ENCODE data around the gene GNPTAB. TPM values are rescaled to one million over a fixed set of nuclear protein-coding genes. Genes with fewer than 3 reads are reported as not detected.

Gene GNPTAB
- total RNA-seq, 2 donors from 2014 or later = 24.0 to 28.3 TPM

DNA sequence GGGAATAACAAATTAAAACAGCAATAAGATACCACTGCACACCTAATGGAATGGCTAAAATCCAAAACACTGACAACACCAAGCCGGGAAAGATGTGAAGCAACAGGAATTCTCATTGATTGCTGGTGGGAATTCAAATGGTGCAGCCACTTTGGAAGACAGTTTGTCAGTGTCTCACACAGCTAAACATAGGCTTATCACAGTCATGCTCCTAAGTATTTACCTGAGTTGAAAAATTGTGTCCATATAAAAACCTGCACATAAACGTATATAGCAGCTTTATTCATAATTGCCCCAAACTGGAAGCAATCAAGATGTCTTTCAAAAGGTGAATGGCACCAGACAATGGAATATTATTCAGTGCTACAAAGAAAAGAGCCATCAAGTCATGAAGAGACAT lies 21.6 kb downstream of the GNPTAB start:
- H3K4me1 ChIP-seq (ENCODE audit: control insufficient read depth in 1 of 2, low read depth in 2 of 2) = peaks cover 0 to 13% of the 10 kb centered on the region in 2 donors
- no peaks in the 10 kb centered on the region for H3K36me3 ChIP-seq
- H3K27me3 ChIP-seq (replicated peaks; ENCODE audit: insufficient read depth) = no peaks in the 10 kb centered on the region
- no peak for TF ChIP-seq CTCF (IDR thresholded peaks at IDR 0.05)
- H3K9me3 ChIP-seq = no peaks in the 10 kb centered on the region
- no peak for ATAC-seq (ENCODE audit: insufficient number of reproducible peaks, low FRiP score, low read depth)
- no peak overlapping the region for H3K27ac ChIP-seq
- DNase-seq (ENCODE audit: low spot score) = no peak
- H3K4me3 ChIP-seq = no peak overlapping the region

DNA sequence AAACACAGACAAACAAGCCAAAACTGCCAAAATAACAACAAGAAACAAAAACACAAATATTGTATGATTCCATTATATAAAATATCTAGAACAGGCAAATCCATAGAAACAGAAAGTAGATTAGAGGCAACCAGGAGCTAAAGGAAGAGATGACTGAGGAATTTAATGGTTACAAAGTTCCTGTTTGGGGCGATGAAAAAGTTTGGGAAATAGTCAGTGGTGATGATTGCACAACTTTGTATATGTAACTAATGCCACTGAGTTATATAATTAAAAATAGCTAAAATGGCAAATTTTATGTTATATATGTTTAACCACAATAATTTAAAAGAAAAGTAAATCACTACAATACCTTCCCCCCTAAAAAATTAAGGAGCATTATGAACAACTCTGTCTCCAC lies 24.5 kb downstream of the GNPTAB start:
- H3K36me3 ChIP-seq = no peaks in the 10 kb centered on the region
- H3K9me3 ChIP-seq = no peaks in the 10 kb centered on the region
- peaks cover 3 to 22% of the 10 kb centered on the region in 2 donors for H3K4me1 ChIP-seq (ENCODE audit: control insufficient read depth in 1 of 2, low read depth in 2 of 2)
- TF ChIP-seq CTCF (IDR thresholded peaks at IDR 0.05) = no peak
- no peak overlapping the region for H3K27ac ChIP-seq
- H3K27me3 ChIP-seq (replicated peaks; ENCODE audit: insufficient read depth) = no peaks in the 10 kb centered on the region
- no peak overlapping the region for H3K4me3 ChIP-seq
- no peak for DNase-seq (ENCODE audit: low spot score)
- no peak for ATAC-seq (ENCODE audit: insufficient number of reproducible peaks, low FRiP score, low read depth)

DNA sequence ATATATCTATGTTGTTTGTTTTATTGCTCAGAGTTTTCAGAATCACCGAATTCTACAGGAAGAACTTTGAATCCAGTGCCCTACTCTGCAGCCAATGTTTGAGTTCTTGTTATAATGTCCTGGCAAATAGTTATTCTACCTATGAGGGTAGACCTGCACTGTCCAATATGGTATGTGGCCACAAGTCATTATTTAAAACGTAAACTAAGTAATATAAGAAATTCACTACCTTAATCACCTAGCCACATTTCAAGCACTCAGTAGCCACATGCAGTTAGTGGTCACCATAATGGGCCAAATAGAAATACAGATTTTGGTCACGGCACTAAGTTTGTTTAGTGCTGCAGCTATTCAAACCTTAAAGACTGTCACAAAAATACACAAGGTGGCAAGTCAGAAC lies 26.4 kb downstream of the GNPTAB start:
- Histone ChIP-seq H3K4me1 (ENCODE audit: control insufficient read depth in 1 of 2, low read depth in 2 of 2) (peaks cover 3 to 15% of the 10 kb centered on the region in 2 donors), H3K36me3 (no peaks in the 10 kb centered on the region), H3K27me3 (replicated peaks; ENCODE audit: insufficient read depth) (no peaks in the 10 kb centered on the region), H3K27ac (no peak overlapping the region), H3K4me3 (no peak overlapping the region), H3K9me3 (no peaks in the 10 kb centered on the region)
- DNase-seq (ENCODE audit: low spot score) (no peak), ATAC-seq (ENCODE audit: insufficient number of reproducible peaks, low FRiP score, low read depth) (no peak)
- no peak for TF ChIP-seq CTCF (IDR thresholded peaks at IDR 0.05)

DNA sequence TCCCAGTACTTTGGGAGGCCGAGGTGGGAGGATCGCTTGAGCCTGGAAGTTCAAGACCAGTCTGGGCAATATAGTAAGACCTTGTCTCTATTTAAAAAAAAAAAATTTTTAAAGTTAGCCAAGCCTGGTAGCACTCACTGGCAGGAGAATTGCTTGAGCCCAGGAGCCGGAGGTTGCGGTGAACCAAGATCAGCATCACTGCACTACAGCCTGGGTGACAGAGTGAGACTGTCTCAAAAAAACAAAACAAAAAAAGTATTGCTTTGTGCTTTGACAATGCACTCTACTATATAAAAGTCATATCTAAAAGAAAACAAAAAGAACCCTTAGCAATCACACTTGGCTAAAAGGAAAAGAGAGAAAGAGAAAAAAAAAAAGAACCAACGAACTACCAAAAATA lies 26.8 kb downstream of the GNPTAB start:
- Histone ChIP-seq H3K4me3 (no peak overlapping the region), H3K4me1 (ENCODE audit: control insufficient read depth in 1 of 2, low read depth in 2 of 2) (peaks cover 3 to 15% of the 10 kb centered on the region in 2 donors), H3K27ac (no peak overlapping the region), H3K9me3 (no peaks in the 10 kb centered on the region), H3K36me3 (no peaks in the 10 kb centered on the region), H3K27me3 (replicated peaks; ENCODE audit: insufficient read depth) (no peaks in the 10 kb centered on the region)
- no peak for ATAC-seq (ENCODE audit: insufficient number of reproducible peaks, low FRiP score, low read depth)
- no peak for DNase-seq (ENCODE audit: low spot score)
- no peak for TF ChIP-seq CTCF (IDR thresholded peaks at IDR 0.05)

DNA sequence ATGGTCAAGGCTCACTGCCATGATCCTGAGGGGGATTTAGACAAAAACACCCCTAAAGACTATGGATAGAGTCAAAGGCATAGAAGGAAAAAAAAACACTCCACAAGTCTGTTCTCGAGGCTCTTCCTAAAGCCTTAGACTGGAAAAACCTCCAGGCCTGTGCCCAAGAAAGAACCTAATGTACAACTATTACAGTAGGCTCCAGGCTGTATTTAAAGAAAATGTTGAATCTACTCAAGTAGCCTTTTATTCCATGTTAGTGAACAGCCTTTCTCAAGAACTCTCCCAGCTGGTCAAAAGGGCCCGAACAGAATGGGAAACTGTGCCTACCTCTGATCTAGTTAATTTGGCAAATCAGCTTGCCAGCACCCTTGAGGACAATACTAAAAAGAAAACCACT lies 28.3 kb downstream of the GNPTAB start:
- no peak for TF ChIP-seq CTCF (IDR thresholded peaks at IDR 0.05)
- Histone ChIP-seq H3K27ac (no peak overlapping the region), H3K27me3 (replicated peaks; ENCODE audit: insufficient read depth) (no peaks in the 10 kb centered on the region), H3K9me3 (no peaks in the 10 kb centered on the region), H3K36me3 (no peaks in the 10 kb centered on the region), H3K4me1 (ENCODE audit: control insufficient read depth in 1 of 2, low read depth in 2 of 2) (peaks cover 3 to 15% of the 10 kb centered on the region in 2 donors), H3K4me3 (no peak overlapping the region)
- DNase-seq (ENCODE audit: low spot score) = no peak
- no peak for ATAC-seq (ENCODE audit: insufficient number of reproducible peaks, low FRiP score, low read depth)
